ENCODE data around the gene TCAF1. TPM values are rescaled to one million over a fixed set of nuclear protein-coding genes. Genes with fewer than 3 reads are reported as not detected.
"Not testable (repeated sequence)": the region's sequence is repeated elsewhere in the genome, so short reads cannot be mapped to it uniquely, and the experiment has no call there.

Gene TCAF1
- total RNA-seq, 1 donor = 95.4 TPM

DNA sequence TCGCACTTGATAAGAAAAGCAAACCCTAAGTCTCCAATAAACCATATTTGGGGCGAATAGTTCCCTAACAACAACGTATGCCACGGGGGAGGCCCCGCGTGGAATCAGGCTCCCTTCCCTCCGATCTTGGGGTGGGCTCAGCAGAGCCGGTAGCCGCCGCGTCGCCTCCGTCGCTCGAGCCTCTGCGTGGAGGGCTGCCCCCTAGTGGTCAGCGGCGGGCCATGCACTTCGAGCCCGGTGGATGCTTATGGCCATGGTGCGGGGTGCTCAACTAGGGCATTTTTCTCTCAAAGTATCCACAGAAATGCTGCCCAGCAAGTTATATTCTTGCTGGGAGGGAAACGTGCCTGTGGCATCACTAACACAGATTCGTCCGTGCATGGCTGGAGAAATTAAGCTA, 64.8 kb downstream of the TCAF1 start:
- H3K4me3 ChIP-seq (ENCODE audit: low read depth, low read length) = peak overlapping the region; percentile 34
- TF ChIP-seq, protein P1, sequence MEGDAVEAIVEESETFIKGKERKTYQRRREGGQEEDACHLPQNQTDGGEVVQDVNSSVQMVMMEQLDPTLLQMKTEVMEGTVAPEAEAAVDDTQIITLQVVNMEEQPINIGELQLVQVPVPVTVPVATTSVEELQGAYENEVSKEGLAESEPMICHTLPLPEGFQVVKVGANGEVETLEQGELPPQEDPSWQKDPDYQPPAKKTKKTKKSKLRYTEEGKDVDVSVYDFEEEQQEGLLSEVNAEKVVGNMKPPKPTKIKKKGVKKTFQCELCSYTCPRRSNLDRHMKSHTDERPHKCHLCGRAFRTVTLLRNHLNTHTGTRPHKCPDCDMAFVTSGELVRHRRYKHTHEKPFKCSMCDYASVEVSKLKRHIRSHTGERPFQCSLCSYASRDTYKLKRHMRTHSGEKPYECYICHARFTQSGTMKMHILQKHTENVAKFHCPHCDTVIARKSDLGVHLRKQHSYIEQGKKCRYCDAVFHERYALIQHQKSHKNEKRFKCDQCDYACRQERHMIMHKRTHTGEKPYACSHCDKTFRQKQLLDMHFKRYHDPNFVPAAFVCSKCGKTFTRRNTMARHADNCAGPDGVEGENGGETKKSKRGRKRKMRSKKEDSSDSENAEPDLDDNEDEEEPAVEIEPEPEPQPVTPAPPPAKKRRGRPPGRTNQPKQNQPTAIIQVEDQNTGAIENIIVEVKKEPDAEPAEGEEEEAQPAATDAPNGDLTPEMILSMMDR (IDR thresholded peaks at IDR 0.05; ENCODE audit: insufficient read depth, low read depth, low read length) = peak; percentile 37
- DNase-seq (ENCODE audit: low read depth) = not testable (repeated sequence)

DNA sequence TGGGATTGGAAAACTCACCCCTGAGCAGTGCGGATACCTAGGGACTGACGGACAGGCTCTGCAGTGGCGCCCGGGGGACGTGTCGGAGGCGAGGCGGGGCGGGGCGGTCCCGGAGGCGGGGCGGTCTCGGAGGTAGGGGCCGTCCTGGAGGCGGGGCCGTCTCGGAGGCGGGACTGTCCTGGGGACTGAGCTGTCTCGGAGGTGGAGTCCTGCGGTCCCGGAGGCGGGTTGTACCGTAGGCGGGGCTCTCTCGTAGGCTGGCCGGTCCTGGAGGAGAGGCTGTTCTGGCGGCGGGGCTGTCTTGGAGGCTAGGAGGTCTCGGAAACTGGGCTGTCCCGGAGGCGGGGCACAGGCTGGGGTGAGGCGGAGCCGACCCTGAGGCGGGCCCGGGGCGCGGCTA, 65.4 kb downstream of the TCAF1 start:
- not testable (repeated sequence) for DNase-seq (ENCODE audit: low read depth)
- peak overlapping the region; percentile 57 for H3K4me3 ChIP-seq (ENCODE audit: low read depth, low read length)

DNA sequence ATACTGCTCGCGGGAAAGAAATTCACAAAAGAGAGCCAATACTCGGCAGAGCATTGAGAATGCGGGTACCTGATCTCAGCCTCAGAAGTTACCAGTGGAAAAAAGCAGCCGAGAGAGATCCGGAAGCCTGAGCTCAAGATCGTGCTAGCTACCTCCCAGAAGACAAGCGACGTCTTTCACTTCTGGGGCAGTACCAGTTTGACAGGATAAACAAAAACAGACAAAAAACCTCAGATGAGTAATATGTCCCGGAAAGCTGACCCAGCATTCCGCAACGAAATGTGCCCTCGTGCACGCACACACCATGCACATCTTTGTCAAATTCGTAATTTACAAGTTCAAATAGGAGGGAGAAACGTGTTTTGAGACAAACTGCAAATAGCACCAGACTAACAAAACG, 65.9 kb downstream of the TCAF1 start:
- H3K4me3 ChIP-seq (ENCODE audit: low read depth, low read length); DNase-seq (ENCODE audit: low read depth): not testable (repeated sequence)

DNA sequence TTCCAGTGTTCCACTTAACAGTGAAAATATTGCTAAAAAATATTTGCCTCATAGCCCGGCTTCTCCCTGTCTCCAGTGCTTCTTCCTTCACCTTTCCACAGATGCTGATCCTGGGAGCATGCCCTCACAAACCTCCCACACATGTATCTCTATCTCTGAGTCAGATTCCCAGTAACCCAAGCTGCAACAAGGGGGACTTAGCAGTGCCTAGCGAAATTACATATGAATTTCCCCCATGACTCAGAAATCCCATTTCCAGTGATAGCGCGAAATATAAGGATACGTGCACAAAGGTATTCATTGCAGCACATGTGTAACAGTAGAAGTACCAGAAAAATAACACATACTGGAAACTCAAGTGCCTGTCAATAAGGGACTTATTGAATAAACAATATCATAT, 75.4 kb downstream of the TCAF1 start:
- not testable (repeated sequence) for H3K4me3 ChIP-seq (ENCODE audit: low read depth, low read length); DNase-seq (ENCODE audit: low read depth)

DNA sequence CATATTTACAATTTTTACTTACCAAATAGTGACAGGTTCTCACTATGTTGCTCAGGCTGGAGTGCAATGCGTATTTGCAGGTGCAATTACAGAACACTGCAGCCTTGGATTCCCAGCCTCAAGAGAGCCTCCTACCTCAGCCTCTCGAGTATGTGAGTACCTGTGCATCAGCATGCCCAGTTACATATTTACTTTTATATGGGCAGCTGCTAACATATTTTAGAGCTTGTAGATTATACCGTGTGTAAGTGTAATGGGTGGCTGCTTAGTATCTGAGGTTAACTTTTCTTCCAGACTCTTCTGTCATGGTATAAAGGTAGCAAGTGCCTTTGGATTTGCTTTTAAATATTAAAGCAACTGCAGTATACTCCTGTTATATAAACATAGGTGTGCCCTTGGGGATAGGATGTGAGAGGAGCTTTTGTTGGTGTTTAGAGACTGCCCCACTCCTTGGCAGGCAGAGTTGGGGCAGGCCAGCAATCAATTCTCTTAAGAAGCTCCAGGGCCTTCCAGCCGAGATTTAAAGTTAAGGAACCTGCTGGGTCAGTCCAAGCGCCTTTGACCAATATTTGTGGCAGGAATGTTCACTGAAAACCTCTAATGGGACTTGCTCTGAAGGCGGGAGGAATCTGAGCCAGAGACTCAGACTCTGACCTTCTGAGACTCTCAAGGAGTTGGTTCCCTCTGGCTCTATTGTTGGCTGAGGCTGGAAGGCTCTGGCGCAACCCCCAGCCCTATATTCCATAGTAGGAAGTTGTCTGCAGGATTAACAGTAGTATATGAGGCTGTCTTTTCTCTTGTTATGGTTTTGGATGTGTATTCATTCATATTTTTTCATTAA, 77.5 kb downstream of the TCAF1 start:
- not testable (repeated sequence) for H3K4me3 ChIP-seq (ENCODE audit: low read depth, low read length); DNase-seq (ENCODE audit: low read depth)

DNA sequence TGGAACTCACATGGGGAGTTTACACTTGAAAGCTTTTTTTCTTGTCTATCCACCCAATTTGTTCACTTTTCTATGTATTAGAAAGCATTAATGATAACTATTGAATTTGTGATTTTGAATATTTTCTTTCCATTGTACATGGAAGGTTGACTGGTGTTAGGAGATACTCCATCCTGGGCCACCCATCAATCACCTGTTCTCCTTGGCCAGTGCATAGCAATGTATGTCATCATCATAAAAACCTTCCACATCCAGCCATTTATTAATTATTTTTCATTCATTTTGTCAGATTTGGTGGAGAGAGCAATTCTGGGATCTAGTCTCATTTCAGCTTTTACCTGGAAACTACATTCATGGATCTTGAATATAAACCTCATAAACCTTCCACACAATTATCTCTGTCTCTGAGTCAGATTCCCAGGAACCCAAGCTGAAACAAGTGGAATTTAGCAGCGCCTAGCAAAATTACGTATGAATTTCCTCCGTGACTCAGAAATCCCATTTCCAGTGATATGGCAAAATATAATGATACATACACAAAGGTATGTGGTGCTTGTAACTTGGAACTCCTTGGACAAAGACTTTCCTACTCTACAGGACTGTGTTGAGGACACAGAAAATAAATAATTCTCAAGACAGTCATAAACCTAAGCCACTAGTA, 78.2 kb downstream of the TCAF1 start:
- not testable (repeated sequence) for DNase-seq (ENCODE audit: low read depth); H3K4me3 ChIP-seq (ENCODE audit: low read depth, low read length)

DNA sequence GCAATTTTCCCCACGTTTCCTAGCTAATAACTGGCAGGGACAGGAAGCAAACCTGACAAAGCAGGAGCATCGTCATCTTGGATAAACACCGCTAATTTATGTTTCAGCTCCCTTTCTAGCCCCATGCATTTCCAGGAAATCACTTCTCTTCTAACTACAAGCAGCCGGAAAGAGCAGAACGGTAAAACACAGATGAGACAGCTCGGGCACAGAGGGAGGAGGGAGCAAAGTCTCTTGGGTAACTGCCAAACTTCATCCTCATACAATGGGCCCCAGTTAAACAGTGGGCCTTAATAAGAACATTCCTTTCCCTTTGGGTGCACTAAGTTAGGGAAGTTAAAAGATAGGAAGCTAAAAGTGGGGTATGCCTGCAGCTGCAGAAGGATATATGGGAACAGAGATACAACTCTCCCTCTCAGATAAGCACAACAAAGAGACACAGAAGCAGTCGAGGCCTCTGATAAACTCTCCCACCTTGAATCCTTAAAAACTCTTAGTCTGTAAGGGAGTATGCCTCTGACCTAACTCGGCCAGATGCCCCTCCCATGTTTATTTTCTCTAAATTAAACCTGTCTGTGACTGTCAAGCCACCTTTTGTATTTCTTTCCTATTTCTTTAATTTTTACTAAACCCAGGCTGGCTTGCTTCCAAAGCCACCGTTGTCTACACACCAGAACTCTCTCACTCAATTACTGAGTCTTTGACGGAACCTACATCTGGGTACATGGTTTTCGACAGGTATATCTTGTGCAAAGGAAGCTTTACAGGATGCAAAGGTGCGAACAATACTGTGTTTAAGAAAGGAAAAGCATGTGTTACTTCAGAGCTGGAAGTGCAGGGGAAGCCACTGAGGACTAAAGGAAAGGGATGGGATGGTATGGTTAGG, 80.3 kb downstream of the TCAF1 start:
- not testable (repeated sequence) for H3K4me3 ChIP-seq (ENCODE audit: low read depth, low read length)

DNA sequence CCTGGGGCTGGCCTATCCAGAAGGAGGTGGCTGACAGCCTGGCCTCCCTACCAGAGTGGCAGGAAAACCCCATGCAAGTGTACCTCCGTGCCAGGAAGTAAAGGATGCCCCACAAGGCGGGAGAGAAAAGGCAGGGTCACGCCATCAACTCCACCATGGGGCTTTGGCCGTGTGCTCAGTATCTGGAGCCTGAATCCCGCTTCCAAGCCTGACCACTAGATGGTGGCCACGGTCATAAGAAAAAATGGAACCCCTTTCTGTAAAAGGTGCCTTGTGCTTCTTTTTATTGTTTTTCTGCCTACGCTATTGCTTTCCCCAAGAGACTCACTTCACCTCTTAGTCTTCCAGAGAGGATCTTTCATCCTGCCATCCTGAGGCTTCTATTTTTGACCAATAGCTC, 84.1 kb downstream of the TCAF1 start:
- not testable (repeated sequence) for H3K4me3 ChIP-seq (ENCODE audit: low read depth, low read length); DNase-seq (ENCODE audit: low read depth)

More for the DNA sequence above, 80.3 kb downstream of the TCAF1 start:
- not testable (repeated sequence) for DNase-seq (ENCODE audit: low read depth)

DNA sequence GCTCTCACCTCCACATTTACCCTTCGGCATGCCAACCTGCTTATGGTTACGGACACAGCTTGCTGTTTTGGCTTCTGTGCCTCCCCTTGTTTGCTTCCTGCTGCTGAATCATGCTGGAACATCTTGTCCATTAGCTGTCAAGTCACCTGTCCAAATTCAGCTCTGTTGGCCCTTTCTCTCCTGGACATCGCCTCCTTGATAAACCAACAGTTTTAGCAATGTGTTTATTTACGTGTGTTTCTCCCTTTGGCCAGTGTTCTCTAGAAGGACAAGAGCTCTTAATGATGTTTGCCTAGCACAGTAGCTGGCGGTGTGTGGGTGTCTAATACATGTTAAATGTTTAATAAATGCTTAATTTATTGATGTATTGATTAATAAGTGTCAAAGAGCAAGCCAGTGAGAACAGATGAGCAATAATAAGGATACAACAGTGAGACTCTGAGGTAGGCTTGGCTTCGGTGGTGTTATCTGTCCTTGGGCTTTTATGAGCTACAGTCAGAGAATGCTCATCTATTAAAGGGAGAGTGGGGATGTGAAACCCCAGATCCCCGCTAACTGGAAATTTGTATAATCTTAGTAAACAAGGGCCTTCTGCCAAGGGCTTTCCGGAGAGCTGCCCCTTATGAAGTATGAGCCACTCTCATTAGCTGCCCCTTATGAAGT, 85.4 kb downstream of the TCAF1 start:
- not testable (repeated sequence) for DNase-seq (ENCODE audit: low read depth); H3K4me3 ChIP-seq (ENCODE audit: low read depth, low read length)

DNA sequence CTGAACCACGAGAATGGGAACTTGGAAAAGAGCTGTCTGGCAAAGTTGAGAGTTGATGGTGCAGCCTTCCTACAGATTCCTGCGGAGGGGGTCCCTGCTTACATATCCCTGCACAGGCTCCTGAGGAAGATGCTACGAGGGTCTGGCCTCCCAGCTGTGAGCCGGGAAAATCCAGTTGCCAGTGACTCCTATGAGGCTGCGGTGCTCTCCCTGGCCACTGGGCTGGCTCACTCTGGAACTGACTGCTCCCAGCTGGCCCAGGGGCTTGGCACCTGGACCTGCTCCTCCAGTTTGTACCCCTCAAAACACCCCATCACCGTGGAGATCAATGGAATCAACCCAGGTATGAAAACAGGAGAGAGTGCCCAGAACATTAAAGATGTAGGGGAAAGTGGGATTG, 91.3 kb downstream of the TCAF1 start:
- DNase-seq (ENCODE audit: low read depth); H3K4me3 ChIP-seq (ENCODE audit: low read depth, low read length): not testable (repeated sequence)

DNA sequence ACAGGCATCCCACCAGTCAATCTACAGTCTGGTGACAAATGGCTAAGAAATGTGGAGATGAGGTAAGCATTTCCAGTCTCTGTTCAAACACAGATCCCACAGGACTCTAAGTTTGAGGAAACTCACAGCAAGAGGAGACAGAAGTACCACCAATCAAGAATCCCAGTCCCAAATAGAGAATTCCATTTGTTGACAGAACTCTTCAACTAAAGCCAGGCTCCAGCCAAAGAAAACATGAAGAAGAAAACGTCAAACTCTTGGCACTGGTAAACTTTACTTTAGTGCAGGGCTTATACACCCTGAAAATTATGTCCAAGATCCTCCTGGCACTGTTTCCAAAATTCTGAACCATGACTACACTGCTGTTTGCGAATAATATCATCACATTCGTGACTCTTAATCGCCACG, 95.3 kb downstream of the TCAF1 start:
- not testable (repeated sequence) for DNase-seq (ENCODE audit: low read depth); H3K4me3 ChIP-seq (ENCODE audit: low read depth, low read length)

Other genes starting within 250 kb of the TCAF1 start
- gene CTAGE6, start 144.5 kb downstream of the TCAF1 start, total RNA-seq = 0.32 and 0.43 TPM in 2 replicates
- not detected in 2 replicates for gene OR2F2, start 33.1 kb upstream of the TCAF1 start, total RNA-seq
- gene OR2F1, start 52.7 kb upstream of the TCAF1 start, total RNA-seq = not detected in 2 replicates
- under 0.01 TPM in 1 of 2 replicates, not detected in the other for gene OR6B1, start 98.1 kb upstream of the TCAF1 start, total RNA-seq
- not detected in 2 replicates for gene OR2A5, start 146.8 kb upstream of the TCAF1 start, total RNA-seq
- gene OR2A25, start 167.6 kb upstream of the TCAF1 start, total RNA-seq = not detected in 2 replicates
- gene OR2A12, start 184.1 kb upstream of the TCAF1 start, total RNA-seq = not detected in 2 replicates
- gene OR2A2, start 207.4 kb upstream of the TCAF1 start, total RNA-seq = not detected in 2 replicates
- gene OR2A14, start 221.0 kb upstream of the TCAF1 start, total RNA-seq = not detected in 2 replicates

Measured in fibroblast of villous mesenchyme (primary cell).